Amniotic epithelial cell (primary cell): Measurements from ENCODE around the gene CAPN1.
A peak's percentile ranks its signal among the peaks of the same experiment; 100 is the strongest.
"Not testable (repeated sequence)": the region's sequence is repeated elsewhere in the genome, so short reads cannot be mapped to it uniquely, and the experiment has no call there.

Experiments used
- DNase-seq: peaks from one replicate; pipeline ENCODE4 v3.0.0-alpha.2; 2010; ENCODE audit warnings: low read depth

Gene CAPN1

GRCh38 chr11:65181569-65182257 lies at the start of gene CAPN1:
TSS of gene CAPN1 (plus strand) at chr11:65181928. CDS start at chr11:65182702, 774 bp downstream.
- DNase-seq: peak; percentile 95

- DNase-seq: no peak
These were observed 49.3 kb upstream of the CAPN1 start for GRCh38 chr11:65132238-65132987.

GRCh38 chr11:65132988-65133700 lies 48.6 kb upstream of the CAPN1 start:
- no peak for DNase-seq

GRCh38 chr11:65133724-65134123 lies 48.0 kb upstream of the CAPN1 start:
- no peak for DNase-seq

- DNase-seq: peak; percentile 84
These were observed 47.3 kb upstream of the CAPN1 start, which contains the start of gene SYVN1 for GRCh38 chr11:65134240-65134951. TSS of gene SYVN1 (minus strand) at chr11:65134519. CDS start at chr11:65133601, 918 bp downstream.

GRCh38 chr11:65134952-65135632 lies 46.6 kb upstream of the CAPN1 start:
- DNase-seq: peak; percentile 97

- no peak for DNase-seq
These were observed 46.0 kb upstream of the CAPN1 start for GRCh38 chr11:65135633-65136145.

- DNase-seq: no peak
These were observed 45.1 kb upstream of the CAPN1 start for GRCh38 chr11:65136515-65137096.

- no peak for DNase-seq
These were observed 39.7 kb upstream of the CAPN1 start for GRCh38 chr11:65141896-65142494.

- no peak for DNase-seq
These were observed 34.2 kb upstream of the CAPN1 start for GRCh38 chr11:65147352-65148075.

GRCh38 chr11:65148657-65149056 lies 33.1 kb upstream of the CAPN1 start:
- DNase-seq: no peak

GRCh38 chr11:65150131-65150508 lies 31.6 kb upstream of the CAPN1 start:
- not testable (repeated sequence) for DNase-seq

- DNase-seq: peak; percentile 54
These were observed 31.0 kb upstream of the CAPN1 start for GRCh38 chr11:65150509-65151299.

GRCh38 chr11:65151331-65151899 lies 30.3 kb upstream of the CAPN1 start:
- no peak for DNase-seq

GRCh38 chr11:65152122-65152521 lies 29.6 kb upstream of the CAPN1 start:
- DNase-seq: no peak

- DNase-seq: no peak
These were observed 25.5 kb upstream of the CAPN1 start for GRCh38 chr11:65156256-65156655.

GRCh38 chr11:65156926-65157325 lies 24.8 kb upstream of the CAPN1 start:
- no peak for DNase-seq

- DNase-seq: no peak
These were observed 24.4 kb upstream of the CAPN1 start for GRCh38 chr11:65157336-65157735.

- no peak for DNase-seq
These were observed 22.7 kb upstream of the CAPN1 start for GRCh38 chr11:65159012-65159411.
